Suprapubic skin (tissue), 4 donors: ENCODE results near the gene FBXO42. TPM values are rescaled to one million over a fixed set of nuclear protein-coding genes. Genes with fewer than 3 reads are reported as not detected.

ENCODE experiments used
- DNase-seq, 2 donors: peaks; one replicate each; pipeline ENCODE4 v3.0.0-alpha.2; 2019; ENCODE audit warnings: low spot score in 2 of 2
- H3K27ac ChIP-seq: fragments of 200-600 bp; sonication (generic); one replicate; pipeline ENCODE4 v1.5.1; 2019
- H3K27me3 ChIP-seq: fragments of 200-600 bp; sonication (generic); one replicate; pipeline ENCODE4 v1.5.1; 2019
- H3K36me3 ChIP-seq: fragments of 200-600 bp; sonication (generic); one replicate; pipeline ENCODE4 v1.5.1; 2019
- H3K4me1 ChIP-seq: fragments of 200-600 bp; sonication (generic); one replicate; pipeline ENCODE4 v1.5.1; 2019
- H3K4me3 ChIP-seq: fragments of 200-600 bp; sonication (generic); one replicate; pipeline ENCODE4 v1.5.1; 2019; ENCODE audit warnings: mild to moderate bottlenecking
- H3K9me3 ChIP-seq: fragments of 200-600 bp; sonication (generic); one replicate; pipeline ENCODE4 v1.5.1; 2019
- EP300 ChIP-seq: sonication (generic); formaldehyde crosslinking; IDR thresholded peaks from one replicate; pipeline ENCODE4 v1.6.1; 2017; ENCODE audit warnings: antibody characterized with exemption
- POLR2A ChIP-seq, 2 donors: fragments of 450-650 bp; IDR thresholded peaks; one replicate each; pipeline ENCODE4 v1.6.1; 2017; ENCODE audit warnings: antibody characterized with exemption in 2 of 2, mild to moderate bottlenecking in 2 of 2, moderate library complexity in 2 of 2
- POLR2AphosphoS5 ChIP-seq, 3 donors: sonication (generic); formaldehyde crosslinking; IDR thresholded peaks; one replicate each; pipeline ENCODE4 v1.6.1; 2017; ENCODE audit warnings: antibody characterized with exemption in 3 of 3
- WGBS: methylation state at CpG from one replicate; pipeline ENCODE4 v1.1.5; 2018; 5-methylcytosine and 5-hydroxymethylcytosine counted together
- total RNA-seq, 4 donors: library from RNA; depleted of rRNA; stranded (reverse); fragments of >200 nt; gene quantifications; one replicate each; pipeline ENCODE4 v1.1.0, GENCODE V29; 2016
- TF ChIP-seq, protein P1 (sequence below), 2 donors: fragments of 200-600 bp in 1 of 2; fragments of 450-650 bp in 1 of 2; sonication (generic) in 1 of 2; IDR thresholded peaks; one replicate each; pipeline ENCODE4 v1.5.1; 2016 to 2019; ENCODE audit warnings: antibody characterized with exemption in 2 of 2, mild to moderate bottlenecking in 1 of 2, moderate library complexity in 1 of 2

The FBXO42 gene
- total RNA-seq, 4 donors from 2014 or later, result 51.1 to 61.4 (median 55.5) TPM

- peaks cover 12% of the 10 kb centered on the region for H3K36me3 ChIP-seq
- 94% methylated on average over 2 of the region's 2 CpGs for WGBS
- peaks cover 8% of the 10 kb centered on the region for H3K4me1 ChIP-seq
- no peaks in the 10 kb centered on the region for H3K27me3 ChIP-seq
- no peak overlapping the region for H3K4me3 ChIP-seq
- H3K27ac ChIP-seq, result no peak overlapping the region
- TF ChIP-seq POLR2A (IDR thresholded peaks at IDR 0.05) (no peak), POLR2AphosphoS5 (IDR thresholded peaks at IDR 0.05) (no peak), EP300 (no peak)
- TF ChIP-seq, protein P1, sequence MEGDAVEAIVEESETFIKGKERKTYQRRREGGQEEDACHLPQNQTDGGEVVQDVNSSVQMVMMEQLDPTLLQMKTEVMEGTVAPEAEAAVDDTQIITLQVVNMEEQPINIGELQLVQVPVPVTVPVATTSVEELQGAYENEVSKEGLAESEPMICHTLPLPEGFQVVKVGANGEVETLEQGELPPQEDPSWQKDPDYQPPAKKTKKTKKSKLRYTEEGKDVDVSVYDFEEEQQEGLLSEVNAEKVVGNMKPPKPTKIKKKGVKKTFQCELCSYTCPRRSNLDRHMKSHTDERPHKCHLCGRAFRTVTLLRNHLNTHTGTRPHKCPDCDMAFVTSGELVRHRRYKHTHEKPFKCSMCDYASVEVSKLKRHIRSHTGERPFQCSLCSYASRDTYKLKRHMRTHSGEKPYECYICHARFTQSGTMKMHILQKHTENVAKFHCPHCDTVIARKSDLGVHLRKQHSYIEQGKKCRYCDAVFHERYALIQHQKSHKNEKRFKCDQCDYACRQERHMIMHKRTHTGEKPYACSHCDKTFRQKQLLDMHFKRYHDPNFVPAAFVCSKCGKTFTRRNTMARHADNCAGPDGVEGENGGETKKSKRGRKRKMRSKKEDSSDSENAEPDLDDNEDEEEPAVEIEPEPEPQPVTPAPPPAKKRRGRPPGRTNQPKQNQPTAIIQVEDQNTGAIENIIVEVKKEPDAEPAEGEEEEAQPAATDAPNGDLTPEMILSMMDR (IDR thresholded peaks at IDR 0.05), result no peak
- H3K9me3 ChIP-seq, result no peaks in the 10 kb centered on the region
- DNase-seq, result no peak
These were observed 70.5 kb downstream of the FBXO42 start for GRCh38 chr1:16281765-16282164.

DNA sequence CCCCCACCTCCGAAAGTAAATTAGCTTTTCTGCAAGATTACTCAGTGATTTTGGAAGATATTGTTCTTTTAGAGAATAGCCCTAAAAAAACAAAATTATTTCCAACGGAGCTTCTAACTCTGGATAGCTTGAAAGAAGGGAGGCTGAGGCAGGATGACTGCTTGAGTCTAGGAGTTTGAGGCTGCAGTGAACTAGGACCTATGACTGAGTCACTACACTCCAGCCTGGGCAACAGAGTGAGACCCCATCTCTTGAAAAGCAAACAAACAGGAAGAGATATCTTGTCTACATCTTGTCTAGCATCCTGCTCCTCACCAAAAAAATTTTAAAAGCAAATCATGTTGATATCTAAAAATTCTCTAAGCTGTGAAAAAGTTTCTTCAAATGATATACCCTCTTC is 73.1 kb downstream of the FBXO42 start:
- Histone ChIP-seq H3K27ac (no peak overlapping the region), H3K9me3 (no peaks in the 10 kb centered on the region), H3K4me3 (no peak overlapping the region), H3K36me3 (peaks cover 7% of the 10 kb centered on the region), H3K4me1 (peaks cover 8% of the 10 kb centered on the region), H3K27me3 (no peaks in the 10 kb centered on the region)
- TF ChIP-seq POLR2AphosphoS5 (IDR thresholded peaks at IDR 0.05), result no peak
- no peak for TF ChIP-seq POLR2A (IDR thresholded peaks at IDR 0.05)
- TF ChIP-seq EP300, result no peak
- TF ChIP-seq, protein P1 (IDR thresholded peaks at IDR 0.05), result no peak
- WGBS, result 79% methylated on average over 2 of the region's 2 CpGs
- no peak for DNase-seq

GRCh38 chr1:16276302-16277030 is 75.8 kb downstream of the FBXO42 start:
- Histone ChIP-seq H3K27ac (no peak overlapping the region), H3K4me3 (no peak overlapping the region), H3K4me1 (peaks cover 8% of the 10 kb centered on the region), H3K36me3 (peaks cover 7% of the 10 kb centered on the region), H3K9me3 (no peaks in the 10 kb centered on the region), H3K27me3 (no peaks in the 10 kb centered on the region)
- WGBS, result 87% methylated on average over 6 of the region's 6 CpGs
- no peak for DNase-seq
- TF ChIP-seq EP300 (no peak), POLR2AphosphoS5 (IDR thresholded peaks at IDR 0.05) (no peak), POLR2A (IDR thresholded peaks at IDR 0.05) (no peak)
- TF ChIP-seq, protein P1 (IDR thresholded peaks at IDR 0.05), result no peak

- H3K27ac ChIP-seq, result no peak overlapping the region
- TF ChIP-seq, protein P1 (IDR thresholded peaks at IDR 0.05), result no peak
- no peak for TF ChIP-seq POLR2A (IDR thresholded peaks at IDR 0.05)
- TF ChIP-seq POLR2AphosphoS5 (IDR thresholded peaks at IDR 0.05), result no peak
- no peak for TF ChIP-seq EP300
- no peak for DNase-seq
These were observed 76.7 kb downstream of the FBXO42 start for GRCh38 chr1:16275591-16275990.

DNA sequence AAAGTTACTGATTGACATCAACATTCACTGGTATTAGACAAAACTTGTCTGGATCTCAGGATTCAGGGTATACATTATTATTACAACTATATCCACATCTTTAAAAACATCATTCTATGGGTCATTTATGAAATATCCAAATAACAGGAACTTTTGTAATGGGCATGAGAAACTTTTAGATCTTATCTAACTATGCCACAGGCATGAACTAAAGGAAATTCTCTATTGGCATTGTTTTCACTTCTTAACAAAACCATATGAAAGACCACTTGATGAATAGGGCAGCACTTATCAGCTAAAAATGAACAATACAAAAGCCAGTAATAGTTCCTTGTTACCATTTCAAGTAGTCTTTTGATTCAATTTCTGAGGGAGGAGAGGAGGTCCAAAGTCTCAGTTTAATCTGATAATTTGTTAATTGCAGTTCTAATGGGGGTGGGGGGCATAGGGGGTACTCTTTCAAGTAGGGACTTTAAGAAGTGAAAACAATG is 84.5 kb downstream of the FBXO42 start:
- no peak for TF ChIP-seq EP300
- TF ChIP-seq, protein P1 (IDR thresholded peaks at IDR 0.05), result no peak
- peaks cover 17% of the 10 kb centered on the region for H3K4me1 ChIP-seq
- H3K4me3 ChIP-seq, result no peak overlapping the region
- peaks cover 3% of the 10 kb centered on the region for H3K36me3 ChIP-seq
- H3K9me3 ChIP-seq, result no peaks in the 10 kb centered on the region
- no peak for DNase-seq
- no peaks in the 10 kb centered on the region for H3K27me3 ChIP-seq
- no peak overlapping the region for H3K27ac ChIP-seq

More at GRCh38 chr1:16275591-16275990, 76.7 kb downstream of the FBXO42 start:
- Histone ChIP-seq H3K9me3 (no peaks in the 10 kb centered on the region), H3K4me1 (peaks cover 8% of the 10 kb centered on the region), H3K36me3 (peaks cover 7% of the 10 kb centered on the region), H3K4me3 (no peak overlapping the region), H3K27me3 (no peaks in the 10 kb centered on the region)
- WGBS, result 93% methylated on average over 7 of the region's 7 CpGs
